GM12874 (cell line): ENCODE results near the gene PHF21A.

Source experiments
- TF ChIP-seq, protein P1 (sequence below): IDR thresholded peaks from 2 replicates; pipeline ENCODE4 v1.5.1; 2011; ENCODE audit warnings: low read depth, mild to moderate bottlenecking, control low read depth, low read length, moderate library complexity; ENCODE audit not compliant: insufficient read depth

Gene PHF21A

DNA sequence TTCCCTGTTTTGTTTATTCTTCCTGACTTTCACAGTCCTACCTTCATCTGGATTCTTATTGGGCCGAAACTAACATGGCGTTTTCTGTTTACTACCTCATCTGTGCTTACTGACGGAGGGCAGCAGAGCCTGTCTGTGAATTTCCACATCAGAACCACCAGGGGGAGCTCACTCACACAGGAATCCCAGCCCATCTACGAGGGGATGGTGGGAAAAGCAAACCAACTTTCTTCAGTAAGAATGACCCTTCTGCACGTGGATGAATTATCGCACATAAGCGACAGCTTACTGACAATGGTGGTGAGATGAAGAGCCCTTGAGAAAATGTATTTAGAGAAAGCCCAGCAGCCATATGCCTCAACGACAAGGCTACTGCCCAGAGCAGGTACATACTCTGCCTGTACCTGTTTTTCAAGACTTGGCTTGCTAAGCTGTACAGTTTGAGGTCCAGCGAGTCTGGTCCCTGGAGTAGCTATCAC is 156.3 kb downstream of the PHF21A start:
- TF ChIP-seq, protein P1, sequence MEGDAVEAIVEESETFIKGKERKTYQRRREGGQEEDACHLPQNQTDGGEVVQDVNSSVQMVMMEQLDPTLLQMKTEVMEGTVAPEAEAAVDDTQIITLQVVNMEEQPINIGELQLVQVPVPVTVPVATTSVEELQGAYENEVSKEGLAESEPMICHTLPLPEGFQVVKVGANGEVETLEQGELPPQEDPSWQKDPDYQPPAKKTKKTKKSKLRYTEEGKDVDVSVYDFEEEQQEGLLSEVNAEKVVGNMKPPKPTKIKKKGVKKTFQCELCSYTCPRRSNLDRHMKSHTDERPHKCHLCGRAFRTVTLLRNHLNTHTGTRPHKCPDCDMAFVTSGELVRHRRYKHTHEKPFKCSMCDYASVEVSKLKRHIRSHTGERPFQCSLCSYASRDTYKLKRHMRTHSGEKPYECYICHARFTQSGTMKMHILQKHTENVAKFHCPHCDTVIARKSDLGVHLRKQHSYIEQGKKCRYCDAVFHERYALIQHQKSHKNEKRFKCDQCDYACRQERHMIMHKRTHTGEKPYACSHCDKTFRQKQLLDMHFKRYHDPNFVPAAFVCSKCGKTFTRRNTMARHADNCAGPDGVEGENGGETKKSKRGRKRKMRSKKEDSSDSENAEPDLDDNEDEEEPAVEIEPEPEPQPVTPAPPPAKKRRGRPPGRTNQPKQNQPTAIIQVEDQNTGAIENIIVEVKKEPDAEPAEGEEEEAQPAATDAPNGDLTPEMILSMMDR: peak; percentile 83

GRCh38 chr11:45961751-45962240 is 159.5 kb downstream of the PHF21A start:
- TF ChIP-seq, protein P1: no peak

DNA sequence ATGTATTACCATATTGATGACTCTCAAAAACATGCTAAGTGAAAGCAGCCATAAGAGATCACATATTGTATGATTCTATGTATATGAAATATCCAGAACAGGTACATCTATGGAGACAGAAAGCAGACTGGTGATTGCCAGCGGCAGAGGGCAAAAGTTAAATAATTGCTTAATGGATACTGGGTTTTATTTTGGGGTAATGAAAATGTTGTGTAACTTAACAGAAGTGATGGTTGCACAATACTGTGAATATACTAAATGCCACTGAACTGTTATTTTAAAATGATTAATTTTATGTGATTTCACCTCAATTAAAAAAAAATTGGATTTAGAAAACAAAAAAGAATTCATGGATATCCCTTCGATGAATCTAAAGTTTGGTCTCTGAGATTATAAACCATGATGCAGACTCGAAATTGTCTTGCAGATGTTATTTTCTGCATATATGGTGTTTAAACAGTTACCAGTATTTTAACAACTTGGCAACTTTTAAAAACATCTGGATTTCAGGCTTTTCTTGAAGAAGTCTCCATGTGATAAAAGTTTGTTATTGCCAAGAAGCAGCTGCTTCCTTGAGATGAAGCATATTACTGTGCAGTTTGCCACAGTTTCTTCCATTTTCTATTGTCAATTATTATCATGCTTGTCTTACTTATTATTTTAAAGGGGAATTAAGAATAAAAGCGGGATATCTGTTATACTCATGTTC is 160.7 kb downstream of the PHF21A start:
- TF ChIP-seq, protein P1: no peak

- TF ChIP-seq, protein P1: no peak
Observed at GRCh38 chr11:45959851-45960250, 161.4 kb downstream of the PHF21A start.

- TF ChIP-seq, protein P1: no peak
Observed at GRCh38 chr11:45949992-45950407, 171.3 kb downstream of the PHF21A start.

- TF ChIP-seq, protein P1: no peak
Observed at GRCh38 chr11:45948356-45948755, 172.9 kb downstream of the PHF21A start.

GRCh38 chr11:45947885-45948284 is 173.4 kb downstream of the PHF21A start:
- TF ChIP-seq, protein P1: no peak
